GM18861 (cell line): ENCODE results near the gene DNMT3B.
"Not testable (repeated sequence)": the region's sequence is repeated elsewhere in the genome, so short reads cannot be mapped to it uniquely, and the experiment has no call there.

Experiments
- ATAC-seq: cut with Tn5 transposase; IDR thresholded peaks from one replicate; pipeline ENCODE4 v1.9.1; 2021; ENCODE audit not compliant: unreplicated experiment

The DNMT3B gene

GRCh38 chr20:32761831-32762753 lies at the start of gene DNMT3B:
Gene DNMT3B, plus strand, starts transcription at chr20:32762385. Its CDS starts 17,939 bp downstream, at chr20:32780324.
- peak; percentile 72 for ATAC-seq

GRCh38 chr20:32718749-32719348 lies 43.3 kb upstream of the DNMT3B start:
- no peak for ATAC-seq

GRCh38 chr20:32727683-32728082 lies 34.5 kb upstream of the DNMT3B start:
- ATAC-seq: no peak

- ATAC-seq: not testable (repeated sequence)
These were observed 33.8 kb upstream of the DNMT3B start for GRCh38 chr20:32728435-32728834.

- not testable (repeated sequence) for ATAC-seq
These were observed 32.9 kb upstream of the DNMT3B start for GRCh38 chr20:32729334-32729733.

GRCh38 chr20:32731882-32732266 lies 30.3 kb upstream of the DNMT3B start:
- ATAC-seq: no peak

GRCh38 chr20:32737371-32738223 lies 24.6 kb upstream of the DNMT3B start:
- no peak for ATAC-seq

- ATAC-seq: no peak
These were observed 21.0 kb upstream of the DNMT3B start for GRCh38 chr20:32741151-32741550.

- ATAC-seq: no peak
These were observed 19.6 kb upstream of the DNMT3B start for GRCh38 chr20:32742322-32743236.

- peak; percentile 47 for ATAC-seq
These were observed 18.7 kb upstream of the DNMT3B start, which contains the start of gene COMMD7 for GRCh38 chr20:32743237-32744112. Gene COMMD7, minus strand, starts transcription at chr20:32743467. Its CDS starts 76 bp downstream, at chr20:32743391.

GRCh38 chr20:32749914-32750637 lies 12.1 kb upstream of the DNMT3B start:
- no peak for ATAC-seq

- ATAC-seq: no peak
These were observed 10.9 kb upstream of the DNMT3B start for GRCh38 chr20:32751293-32751692.

- no peak for ATAC-seq
These were observed 10.3 kb upstream of the DNMT3B start for GRCh38 chr20:32751702-32752457.

- no peak for ATAC-seq
These were observed 9.5 kb upstream of the DNMT3B start for GRCh38 chr20:32752458-32753250.

- ATAC-seq: no peak
These were observed 8.5 kb upstream of the DNMT3B start for GRCh38 chr20:32753731-32754130.

- no peak for ATAC-seq
These were observed 6.0 kb upstream of the DNMT3B start for GRCh38 chr20:32756156-32756555.

GRCh38 chr20:32761417-32761830 lies 761 bp upstream of the DNMT3B start:
- no peak for ATAC-seq
